ENCODE data around the gene FAM124A. TPM values are rescaled to one million over a fixed set of nuclear protein-coding genes. Genes with fewer than 3 reads are reported as not detected.

The FAM124A gene
- total and polyA plus RNA-seq, 9 donors = 0.48 to 8.8 (median 1.9) TPM

- 75 to 93% (median 83%) methylated on average over 1 of the region's 1 CpG for WGBS, 3 donors
- Histone ChIP-seq H3K27ac (no peak overlapping the region), H3K27me3 (no peaks in the 10 kb centered on the region), H3K4me1 (ENCODE audit: insufficient read depth) (peaks cover 3% of the 10 kb centered on the region), H3K4me3 (no peak overlapping the region), H3K36me3 (no peaks in the 10 kb centered on the region), H3K9me3 (no peaks in the 10 kb centered on the region)
- intact Hi-C loops (cut with DNase I) = no loop called here
- DNase-seq = no peak
- TF ChIP-seq EP300 (IDR thresholded peaks at IDR 0.05) (no peak), CTCF (IDR thresholded peaks at IDR 0.05) (no peak), POLR2A (IDR thresholded peaks at IDR 0.05) (no peak)
These were observed 44.4 kb downstream of the FAM124A start for GRCh38 chr13:51266642-51267041.

- Histone ChIP-seq H3K9me3 (no peaks in the 10 kb centered on the region), H3K27ac (no peak overlapping the region), H3K36me3 (no peaks in the 10 kb centered on the region), H3K27me3 (no peaks in the 10 kb centered on the region), H3K4me1 (ENCODE audit: insufficient read depth) (peaks cover 3% of the 10 kb centered on the region), H3K4me3 (no peak overlapping the region)
- DNase-seq = no peak
- 68 to 75% (median 69%) methylated on average over 6 of the region's 6 CpGs for WGBS, 3 donors
- intact Hi-C loops (cut with DNase I) = no loop called here
- TF ChIP-seq EP300 (IDR thresholded peaks at IDR 0.05) (no peak), CTCF (IDR thresholded peaks at IDR 0.05) (no peak), POLR2A (IDR thresholded peaks at IDR 0.05) (no peak)
These were observed 45.4 kb downstream of the FAM124A start for GRCh38 chr13:51267622-51268021.

- DNase-seq = no peak
- Histone ChIP-seq H3K27ac (no peak overlapping the region), H3K27me3 (no peaks in the 10 kb centered on the region), H3K4me3 (no peak overlapping the region), H3K9me3 (no peaks in the 10 kb centered on the region), H3K36me3 (no peaks in the 10 kb centered on the region), H3K4me1 (ENCODE audit: insufficient read depth) (peaks cover 3% of the 10 kb centered on the region)
- intact Hi-C loops (cut with DNase I) = no loop called here
- TF ChIP-seq POLR2A (IDR thresholded peaks at IDR 0.05) = no peak
These were observed 46.8 kb downstream of the FAM124A start for GRCh38 chr13:51269039-51269438.

GRCh38 chr13:51270623-51271415, 48.6 kb downstream of the FAM124A start:
- Histone ChIP-seq H3K9me3 (no peaks in the 10 kb centered on the region), H3K27ac (no peak overlapping the region), H3K27me3 (no peaks in the 10 kb centered on the region), H3K36me3 (no peaks in the 10 kb centered on the region), H3K4me3 (no peak overlapping the region), H3K4me1 (ENCODE audit: insufficient read depth) (peaks cover 3% of the 10 kb centered on the region)
- 61 to 76% (median 73%) methylated on average over 7 of the region's 7 CpGs for WGBS, 3 donors
- TF ChIP-seq EP300 (IDR thresholded peaks at IDR 0.05) (no peak), POLR2A (IDR thresholded peaks at IDR 0.05) (no peak), CTCF (IDR thresholded peaks at IDR 0.05) (no peak)
- intact Hi-C loops (cut with DNase I) = loop anchor here in 1 of 4 donors (10.0 kb wide), 1 partner anchor 46 kb away; the partner anchor contains the start of gene FAM124A
- DNase-seq = no peak

- H3K36me3 ChIP-seq = no peaks in the 10 kb centered on the region
- H3K27ac ChIP-seq = no peak overlapping the region
- intact Hi-C loops (cut with DNase I) = loop anchor here in 1 of 4 donors (10.0 kb wide), 1 partner anchor 47 kb away; the partner anchor contains the start of gene FAM124A
- WGBS, 3 donors = 73 to 87% (median 86%) methylated on average over 10 of the region's 10 CpGs
- TF ChIP-seq POLR2A (IDR thresholded peaks at IDR 0.05) (no peak), EP300 (IDR thresholded peaks at IDR 0.05) (no peak), CTCF (IDR thresholded peaks at IDR 0.05) (no peak)
- H3K27me3 ChIP-seq = no peaks in the 10 kb centered on the region
- peaks cover 3% of the 10 kb centered on the region for H3K4me1 ChIP-seq (ENCODE audit: insufficient read depth)
- no peaks in the 10 kb centered on the region for H3K9me3 ChIP-seq
- H3K4me3 ChIP-seq = no peak overlapping the region
- DNase-seq = no peak
These were observed 49.4 kb downstream of the FAM124A start for GRCh38 chr13:51271528-51272085.

Measured in ovary (tissue), 9 donors.